GM12878 (cell line): ENCODE results near the gene SPTBN1. TPM values are rescaled to one million over a fixed set of nuclear protein-coding genes. Genes with fewer than 3 reads are reported as not detected.

Experiments used
- ATAC-seq: fragments of 200-7000 bp; cut with Tn5 transposase; 3 replicates; pipeline ENCODE4 v1.9.1; 2020; ENCODE audit warnings: mild to moderate bottlenecking, moderate library complexity
- BruUV-seq: library from RNA; stranded (reverse); fragments of 400-500 nt; replicated peaks from 2 replicates; lab custom pipeline; 2021; lab: Mats Ljungman, UMichigan
- CTCF ChIA-PET: fragments of 300-600 bp; sonication (Branson Sonifier 250); formaldehyde crosslinking; extraction: SDS; loops from one replicate; lab custom pipeline; 2021; ENCODE audit warnings: inconsistent platforms; lab: Yijun Ruan, JAX
- POLR2A ChIA-PET: fragments of 350-600 bp; formaldehyde crosslinking; extraction: SDS; loops from one replicate; lab custom pipeline; 2021; ENCODE audit warnings: inconsistent platforms; lab: Charles Lee
- RAD21 ChIA-PET: fragments of 300-600 bp; sonication (Branson Sonifier 250); formaldehyde crosslinking; loops from one replicate; lab custom pipeline; 2023; ENCODE audit warnings: antibody characterized with exemption; ENCODE audit not compliant: unreplicated experiment; lab: Charles Lee
- SMC1A ChIA-PET: fragments of 300-600 bp; sonication (Branson Sonifier 250); formaldehyde crosslinking; loops from one replicate; lab custom pipeline; 2023; ENCODE audit not compliant: unreplicated experiment, uncharacterized antibody; lab: Charles Lee
- DNase-seq: peaks from one replicate; pipeline ENCODE4 v3.0.0-alpha.2; 2011; ENCODE audit warnings: low read depth, low spot score
- FAIRE-seq: peaks from 3 replicates; lab custom pipeline; 2011; peaks lifted over from hg19 to GRCh38; lab: Jason Lieb, UNC
- H2AFZ ChIP-seq: 2 replicates; pipeline ENCODE4 v1.6.0; 2011; ENCODE audit warnings: low read depth, low read length, control low read depth; ENCODE audit not compliant: control insufficient read depth
- H3K27ac ChIP-seq: 2 replicates; pipeline ENCODE4 v1.5.1; 2011; ENCODE audit warnings: control low read depth; ENCODE audit not compliant: control insufficient read depth, insufficient read depth
- H3K27me3 ChIP-seq, 2 experiments: replicated peaks in 1 of 2; 2 replicates each; pipeline versions ENCODE4 v1.6.0 to v1.6.1; 2011; ENCODE audit warnings: low read length in 1 of 2; ENCODE audit not compliant: control insufficient read depth in 2 of 2, insufficient read depth in 2 of 2
- H3K36me3 ChIP-seq, 2 experiments: 2 replicates each; pipeline ENCODE4 v1.5.1; 2011; ENCODE audit warnings: low read length in 1 of 2; ENCODE audit not compliant: control insufficient read depth in 2 of 2, insufficient read depth in 2 of 2
- H3K4me1 ChIP-seq: 2 replicates; pipeline ENCODE4 v1.6.1; 2011; ENCODE audit warnings: mild to moderate bottlenecking, low read length, moderate library complexity, mixed read lengths; ENCODE audit not compliant: control insufficient read depth, insufficient read depth
- H3K4me2 ChIP-seq: 2 replicates; pipeline ENCODE4 v1.6.0; 2011; ENCODE audit warnings: control low read depth; ENCODE audit not compliant: control insufficient read depth, insufficient read depth
- H3K4me3 ChIP-seq: fragments of 200-600 bp; sonication (generic); 2 replicates; pipeline ENCODE4 v1.5.1; 2016
- H3K79me2 ChIP-seq: 2 replicates; pipeline ENCODE4 v1.6.0; 2011; ENCODE audit warnings: low read length; ENCODE audit not compliant: control insufficient read depth, insufficient read depth
- H3K9ac ChIP-seq: 2 replicates; pipeline ENCODE4 v1.8.0; 2011; ENCODE audit warnings: low read length, control low read depth, mixed read lengths; ENCODE audit not compliant: control insufficient read depth, insufficient read depth
- H3K9me3 ChIP-seq: replicated peaks from 3 replicates; pipeline ENCODE4 v1.5.1; 2011; ENCODE audit warnings: mild to moderate bottlenecking, low read length; ENCODE audit not compliant: control insufficient read depth, insufficient read depth
- H4K20me1 ChIP-seq: 2 replicates; pipeline ENCODE4 v1.6.0; 2011; ENCODE audit not compliant: control insufficient read depth, insufficient read depth
- CHD2 ChIP-seq: IDR thresholded peaks from 2 replicates; pipeline ENCODE4 v1.6.1; 2011; ENCODE audit warnings: low read depth, low read length, improper control_type of control experiment, borderline replicate concordance
- CHD4 ChIP-seq: fragments of 200-600 bp; sonication (generic); IDR thresholded peaks from 2 replicates; pipeline ENCODE4 v1.6.1; 2016; ENCODE audit warnings: mild to moderate bottlenecking
- EZH2 ChIP-seq: IDR thresholded peaks from 2 replicates; pipeline ENCODE4 v1.6.1; 2012; ENCODE audit warnings: low read depth, mild to moderate bottlenecking, control low read depth, inconsistent platforms, low read length, borderline replicate concordance; ENCODE audit not compliant: control insufficient read depth
- GATAD2B ChIP-seq: fragments of 450-650 bp; conservative IDR thresholded peaks from 2 replicates; pipeline ENCODE4 v1.6.1; 2017; ENCODE audit warnings: low read depth, mild to moderate bottlenecking, moderate library complexity
- IRF4 ChIP-seq: IDR thresholded peaks from 2 replicates; pipeline ENCODE4 v1.6.1; 2011; ENCODE audit warnings: low read depth, low read length
- JUND ChIP-seq: IDR thresholded peaks from 2 replicates; pipeline ENCODE4 v1.6.1; 2012; ENCODE audit warnings: low read depth, mild to moderate bottlenecking, low read length, improper control_type of control experiment, moderate library complexity
- MEF2B ChIP-seq: fragments of 450-650 bp; IDR thresholded peaks from 2 replicates; pipeline ENCODE4 v1.6.1; 2018; ENCODE audit warnings: mild to moderate bottlenecking, moderate library complexity; ENCODE audit not compliant: partially characterized antibody, poor library complexity, severe bottlenecking
- NFIC ChIP-seq: IDR thresholded peaks from 2 replicates; pipeline ENCODE4 v1.6.1; 2012; ENCODE audit warnings: low read depth, mild to moderate bottlenecking, inconsistent platforms, low read length, moderate library complexity
- NFYB ChIP-seq: IDR thresholded peaks from 2 replicates; pipeline ENCODE4 v1.6.1; 2011; ENCODE audit warnings: low read depth, mild to moderate bottlenecking, low read length, improper control_type of control experiment, moderate library complexity; ENCODE audit not compliant: insufficient read depth
- RCOR1 ChIP-seq: conservative IDR thresholded peaks from 2 replicates; pipeline ENCODE4 v1.6.1; 2012; ENCODE audit warnings: low read depth, low read length, improper control_type of control experiment
- SIX5 ChIP-seq: IDR thresholded peaks from 2 replicates; pipeline ENCODE4 v1.6.1; 2011; ENCODE audit warnings: mild to moderate bottlenecking, low read depth, low read length, moderate library complexity; ENCODE audit not compliant: severe bottlenecking
- SP1 ChIP-seq: IDR thresholded peaks from one replicate; pipeline ENCODE4 v1.6.1; 2011; ENCODE audit warnings: low read depth, low read length
- SREBF2 ChIP-seq: IDR thresholded peaks from 2 replicates; pipeline ENCODE4 v1.6.1; 2012; ENCODE audit warnings: mild to moderate bottlenecking, low read length
- STAT1 ChIP-seq: fragments of 450-650 bp; conservative IDR thresholded peaks from 2 replicates; pipeline ENCODE4 v1.6.1; 2014; ENCODE audit warnings: antibody characterized with exemption, mild to moderate bottlenecking
- TBL1XR1 ChIP-seq: IDR thresholded peaks from 2 replicates; pipeline ENCODE4 v1.6.1; 2012; ENCODE audit warnings: low read depth, low read length, improper control_type of control experiment
- WGBS: methylation state at CpG from one replicate; pipeline ENCODE4 v1.1.6; 2016; ENCODE audit warnings: low lambda C conversion rate; ENCODE audit not compliant: insufficient replicate concordance, insufficient coverage; ENCODE audit errors: missing lambda C conversion rate; 5-methylcytosine and 5-hydroxymethylcytosine counted together
- in situ Hi-C: fragments of 300-500 bp; cut with MboI; formaldehyde crosslinking; loops from 9 replicates; pipeline ENCODE4 v1.14.3; 2018; ENCODE audit warnings: mixed read lengths
- intact Hi-C: fragments of 100-400 bp; cut with micrococcal nuclease; formaldehyde crosslinking; loops from one replicate; pipeline ENCODE4 v1.14.2; 2022; ENCODE audit not compliant: unreplicated experiment
- polyA plus RNA-seq, 11 experiments: library from polyadenylated mRNA; depleted of rRNA in 4 of 11; unstranded in 6 of 11; stranded (reverse) in 5 of 11; fragments of >200 nt; fragmentation: Nextera tagmentation in 4 of 11; fragmentation: Illumina TruSeq in 1 of 11; extraction: Ambion mirVana in 4 of 11; extraction: Trizol in 1 of 11; gene quantifications; 1 replicate in 1 of 11; 2 replicates in 10 of 11; pipeline versions ENCODE4 v1.2.1 to v1.2.3, GENCODE V29; 2011 to 2016; ENCODE audit warnings: inconsistent platforms in 2 of 11, missing spikeins in 2 of 11, low read depth in 1 of 11
- total RNA-seq, 4 experiments: library from RNA; depleted of rRNA in 3 of 4; stranded (reverse); fragments of >200 nt in 3 of 4; fragmentation: Illumina TruSeq in 1 of 4; extraction: Trizol in 1 of 4; gene quantifications; 2 replicates each; pipeline versions ENCODE4 v1.2.1 to v1.2.3, GENCODE V29; 2013 to 2021
- TF ChIP-seq, protein P1 (sequence below): fragments of 450-650 bp; IDR thresholded peaks from 2 replicates; pipeline ENCODE4 v1.6.1; 2017; ENCODE audit warnings: low read depth, mild to moderate bottlenecking, moderate library complexity

Gene SPTBN1
- total and polyA plus RNA-seq, 10 of the 15 experiments (the other 5 are each of a cell fraction or from before 2014, with no cell fraction given) = 20.6 to 154 (median 76.7) TPM

DNA sequence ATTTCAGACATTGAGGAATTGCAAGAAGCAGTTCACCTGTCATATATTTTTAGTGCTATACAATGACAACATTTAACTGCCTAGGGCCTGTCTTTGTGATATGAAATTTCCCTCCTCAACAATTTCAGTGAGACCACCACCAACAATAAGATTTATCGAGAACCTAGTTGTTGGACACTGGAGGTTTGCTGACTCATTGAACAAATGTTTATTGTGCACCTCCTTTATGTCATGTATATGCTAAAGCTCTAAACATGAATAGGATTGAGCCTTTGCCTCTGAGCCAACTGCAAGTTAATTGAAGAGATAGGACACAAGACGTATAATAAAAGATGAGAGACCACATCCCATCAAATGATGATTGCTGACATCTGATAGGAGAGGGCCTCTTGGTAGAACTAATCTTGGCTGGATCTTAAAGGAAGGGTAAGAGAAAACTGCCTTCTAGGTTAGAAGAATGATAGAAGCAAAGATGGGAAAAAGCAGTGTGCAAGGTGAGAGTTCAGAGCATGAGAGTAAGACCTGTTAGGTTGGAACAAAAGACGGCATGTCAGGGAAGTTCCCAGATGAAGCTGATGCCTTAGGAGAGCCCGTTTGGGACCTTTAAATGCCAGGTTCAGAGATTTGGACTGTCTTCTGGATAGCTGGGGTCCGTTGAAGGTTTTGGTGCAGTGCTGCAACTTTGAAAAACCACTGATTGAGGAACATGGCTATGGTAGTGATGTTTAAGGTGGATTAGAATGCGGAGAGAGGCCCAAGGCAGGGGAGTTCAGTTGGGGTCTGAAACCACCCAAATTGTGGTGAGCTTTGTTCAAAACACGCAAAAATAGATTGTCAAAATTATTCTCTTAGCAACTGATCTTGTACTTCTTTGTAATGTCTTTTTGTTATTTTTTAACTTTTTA, 134.3 kb downstream of the SPTBN1 start:
- Histone ChIP-seq H3K27ac (peak overlapping the region; percentile 48), H3K27me3 (no peaks in the 10 kb centered on the region), H3K4me3 (no peak overlapping the region), H4K20me1 (no peaks in the 10 kb centered on the region), H3K9ac (no peak overlapping the region), H2AFZ (no peak overlapping the region), H3K9me3 (no peaks in the 10 kb centered on the region), H3K36me3 (peaks cover 13 to 22% of the 10 kb centered on the region in 2 experiments), H3K4me1 (peaks cover 67% of the 10 kb centered on the region), H3K4me2 (no peak overlapping the region), H3K79me2 (peaks cover 97% of the 10 kb centered on the region)
- FAIRE-seq (no peak), DNase-seq (no peak), ATAC-seq (no peak)
- ChIA-PET RAD21 (interaction anchor here (0.6 to 3.3 kb wide), 10 partner anchors 9 to 44 kb away, joined by 3 to 14 read pairs (median 4); no protein-coding TSS in a partner anchor), SMC1A (interaction anchor here (0.9 to 3.2 kb wide), 14 partner anchors 7 to 66 kb away, joined by 3 to 34 read pairs (median 4); no protein-coding TSS in a partner anchor), POLR2A (interaction anchor here (1.0 to 4.2 kb wide), 8 partner anchors 10 to 67 kb away, joined by 3 to 24 read pairs (median 4); no protein-coding TSS in a partner anchor), CTCF (interaction anchor here (1.0 to 1.3 kb wide), 4 partner anchors 9 to 74 kb away, joined by 3 to 4 read pairs (median 4); no protein-coding TSS in a partner anchor)
- TF ChIP-seq GATAD2B (no peak), STAT1 (no peak), CHD4 (no peak), CHD2 (no peak), NFIC (no peak), SP1 (no peak), SIX5 (no peak), RCOR1 (no peak), MEF2B (no peak), NFYB (no peak), SREBF2 (no peak), TBL1XR1 (no peak), JUND (no peak), IRF4 (no peak), EZH2 (no peak)
- TF ChIP-seq, protein P1, sequence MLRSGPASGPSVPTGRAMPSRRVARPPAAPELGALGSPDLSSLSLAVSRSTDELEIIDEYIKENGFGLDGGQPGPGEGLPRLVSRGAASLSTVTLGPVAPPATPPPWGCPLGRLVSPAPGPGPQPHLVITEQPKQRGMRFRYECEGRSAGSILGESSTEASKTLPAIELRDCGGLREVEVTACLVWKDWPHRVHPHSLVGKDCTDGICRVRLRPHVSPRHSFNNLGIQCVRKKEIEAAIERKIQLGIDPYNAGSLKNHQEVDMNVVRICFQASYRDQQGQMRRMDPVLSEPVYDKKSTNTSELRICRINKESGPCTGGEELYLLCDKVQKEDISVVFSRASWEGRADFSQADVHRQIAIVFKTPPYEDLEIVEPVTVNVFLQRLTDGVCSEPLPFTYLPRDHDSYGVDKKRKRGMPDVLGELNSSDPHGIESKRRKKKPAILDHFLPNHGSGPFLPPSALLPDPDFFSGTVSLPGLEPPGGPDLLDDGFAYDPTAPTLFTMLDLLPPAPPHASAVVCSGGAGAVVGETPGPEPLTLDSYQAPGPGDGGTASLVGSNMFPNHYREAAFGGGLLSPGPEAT = no peak
- 90% methylated on average over 7 of the region's 7 CpGs for WGBS
- in situ Hi-C loops (no loop called here), intact Hi-C loops (no loop called here)
- BruUV-seq = TSS peak; percentile 10
